CD4-positive, alpha-beta T cell (primary cell): Measurements from ENCODE around the gene WDR35. TPM values are rescaled to one million over a fixed set of nuclear protein-coding genes. Genes with fewer than 3 reads are reported as not detected.

Experiments used
- ATAC-seq: fragments of 200-7000 bp; cut with Tn5 transposase; one replicate; pipeline ENCODE4 v1.10.0; 2022; ENCODE audit warnings: mild to moderate bottlenecking; ENCODE audit not compliant: poor library complexity
- CTCF ChIA-PET: fragments of 350-600 bp; sonication (Branson Sonifier 250); formaldehyde crosslinking; loops from one replicate; lab custom pipeline; 2021; ENCODE audit warnings: antibody characterized with exemption, inconsistent platforms; lab: Charles Lee
- POLR2A ChIA-PET: fragments of 350-600 bp; sonication (Branson Sonifier 250); formaldehyde crosslinking; loops from one replicate; lab custom pipeline; 2021; ENCODE audit warnings: antibody characterized with exemption, inconsistent platforms; lab: Charles Lee
- DNase-seq, 14 experiments: peaks; one replicate each; pipeline ENCODE4 v3.0.0-alpha.2; 2013 to 2020; ENCODE audit warnings: mixed read lengths in 2 of 14
- H3K27ac ChIP-seq, 2 donors: one replicate each; pipeline versions ENCODE4 v1.5.1 to v1.7.0; 2013; ENCODE audit warnings: low read length in 2 of 2, low read depth in 1 of 2, mild to moderate bottlenecking in 1 of 2
- H3K27me3 ChIP-seq, 2 experiments: 1 replicate in 1 of 2; 2 replicates in 1 of 2; pipeline versions ENCODE4 v1.6.1 to v1.7.0; 2013; ENCODE audit warnings: low read length in 2 of 2, control low read depth in 1 of 2, mild to moderate bottlenecking in 1 of 2, moderate library complexity in 1 of 2; ENCODE audit not compliant: insufficient read depth in 2 of 2, control insufficient read depth in 1 of 2
- H3K36me3 ChIP-seq: one replicate; pipeline ENCODE4 v1.6.1; 2013; ENCODE audit warnings: low read length, control low read depth; ENCODE audit not compliant: insufficient read depth
- H3K4me1 ChIP-seq: one replicate; pipeline ENCODE4 v1.6.1; 2013; ENCODE audit warnings: low read length, control low read depth; ENCODE audit not compliant: insufficient read depth
- H3K4me3 ChIP-seq: one replicate; pipeline ENCODE4 v1.5.1; 2013; ENCODE audit warnings: mild to moderate bottlenecking, low read length, moderate library complexity
- H3K9me3 ChIP-seq, 2 experiments: 1 replicate in 1 of 2; 2 replicates in 1 of 2; pipeline versions ENCODE4 v1.6.1 to v1.7.0; 2013; ENCODE audit warnings: low read length in 2 of 2, mild to moderate bottlenecking in 2 of 2, control low read depth in 1 of 2, moderate library complexity in 1 of 2; ENCODE audit not compliant: control insufficient read depth in 1 of 2, insufficient read depth in 1 of 2
- H3K27ac Mint-ChIP-seq: one replicate; pipeline ENCODE4 v1.8.0; 2020; ENCODE audit warnings: mixed read lengths
- H3K27me3 Mint-ChIP-seq: one replicate; pipeline ENCODE4 v1.8.0; 2021; ENCODE audit warnings: mixed read lengths
- H3K36me3 Mint-ChIP-seq: one replicate; pipeline ENCODE4 v1.8.0; 2021; ENCODE audit warnings: low read depth, mixed read lengths
- H3K4me1 Mint-ChIP-seq: one replicate; pipeline ENCODE4 v1.8.0; 2021; ENCODE audit warnings: low read depth, mixed read lengths
- H3K4me3 Mint-ChIP-seq: one replicate; pipeline ENCODE4 v1.8.0; 2020; ENCODE audit warnings: mild to moderate bottlenecking, mixed read lengths
- H3K9me3 Mint-ChIP-seq: one replicate; pipeline ENCODE4 v1.8.0; 2020; ENCODE audit warnings: mixed read lengths
- intact Hi-C, 2 experiments: fragments of 100-400 bp; cut with DNase I in 1 of 2; cut with micrococcal nuclease in 1 of 2; formaldehyde crosslinking; loops; one replicate each; pipeline versions ENCODE4 v1.15.1 to v1.9.0; 2023 to 2025; cut with DNase I, micrococcal nuclease
- total RNA-seq, 174 experiments: library from RNA in 2 of 174; stranded (reverse) in 2 of 174; gene quantifications; one replicate each; pipeline ENCODE4 v1.2.3 and lab custom pipeline; 2021 to 2026
- TF ChIP-seq, protein P1 (sequence below): fragments of 200-600 bp; IDR thresholded peaks from one replicate; pipeline ENCODE4 v1.8.0; 2022; ENCODE audit warnings: antibody characterized with exemption, mild to moderate bottlenecking

The WDR35 gene
- total RNA-seq, 2 experiments from 2014 or later, result 2.8 to 3.2 TPM

DNA sequence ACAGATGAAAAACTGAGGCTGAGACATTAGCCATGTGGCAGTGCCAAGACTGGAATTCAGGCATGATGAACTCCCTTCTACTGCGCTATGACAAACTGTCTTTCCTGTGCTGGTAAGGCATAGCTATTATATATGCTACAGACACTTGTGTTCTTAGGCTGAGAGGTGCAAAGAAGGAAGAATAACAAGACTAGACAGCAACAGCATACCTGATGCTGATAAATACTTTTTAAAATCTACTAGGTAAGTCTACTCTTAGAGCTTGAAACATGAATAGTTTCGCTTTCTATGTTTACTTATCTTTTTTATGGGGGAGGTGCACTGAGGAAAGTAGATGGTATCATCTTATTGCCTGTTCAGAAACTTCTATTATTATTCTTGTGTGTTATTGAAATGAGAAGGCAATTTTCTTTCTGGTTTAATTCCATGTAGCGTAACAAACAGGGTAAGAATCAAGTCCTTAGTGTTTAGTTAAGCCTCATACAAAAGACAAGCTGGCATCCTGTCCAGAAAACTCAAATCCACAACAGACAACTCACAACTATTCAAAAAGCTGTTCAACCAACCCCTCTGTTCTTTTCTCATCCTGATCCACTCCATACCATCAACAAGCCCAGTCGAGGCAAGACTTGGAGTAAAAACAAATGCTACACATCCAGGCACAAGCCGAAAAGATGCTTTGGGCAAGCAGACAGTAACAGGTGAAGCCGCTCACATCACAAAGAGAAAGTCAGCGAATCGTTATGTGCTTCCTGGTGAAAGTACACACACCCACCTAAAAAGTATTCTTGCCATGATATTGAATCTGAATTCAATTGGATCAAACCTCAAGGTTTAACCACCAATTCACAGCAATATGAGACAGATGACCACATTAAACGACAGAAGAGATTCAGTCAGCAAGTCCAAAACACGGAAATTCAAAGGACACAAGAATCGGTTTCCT is 89.6 kb downstream of the WDR35 start:
- Mint-ChIP-seq H3K36me3 (peaks cover 34% of the 10 kb centered on the region), H3K27ac (peak overlapping the region; percentile 91), H3K27me3 (peaks cover 8% of the 10 kb centered on the region), H3K4me3 (peak overlapping the region; percentile 93), H3K9me3 (no peaks in the 10 kb centered on the region), H3K4me1 (peaks cover 50% of the 10 kb centered on the region)
- Histone ChIP-seq H3K4me3 (peak overlapping the region; percentile 72), H3K36me3 (no peaks in the 10 kb centered on the region), H3K27me3 (peaks cover 0 to 5% of the 10 kb centered on the region in 2 experiments), H3K9me3 (no peaks in the 10 kb centered on the region), H3K4me1 (peaks cover 18% of the 10 kb centered on the region), H3K27ac (peak overlapping the region; percentile 94 to 97)
- intact Hi-C loops, result loop anchor here (2.0 to 10.0 kb wide), 7 partner anchors 31 to 1338 kb away; partner anchors contain the start of genes HS1BP3 (in 1 of the 2), LAPTM4A (in 1 of the 2), PUM2 (in 1 of the 2) and RDH14 (in 1 of the 2)
- ATAC-seq (peak; percentile 27), DNase-seq (peak in 10 of 14 experiments; percentile 4 to 69 (median 22))
- TF ChIP-seq, protein P1, sequence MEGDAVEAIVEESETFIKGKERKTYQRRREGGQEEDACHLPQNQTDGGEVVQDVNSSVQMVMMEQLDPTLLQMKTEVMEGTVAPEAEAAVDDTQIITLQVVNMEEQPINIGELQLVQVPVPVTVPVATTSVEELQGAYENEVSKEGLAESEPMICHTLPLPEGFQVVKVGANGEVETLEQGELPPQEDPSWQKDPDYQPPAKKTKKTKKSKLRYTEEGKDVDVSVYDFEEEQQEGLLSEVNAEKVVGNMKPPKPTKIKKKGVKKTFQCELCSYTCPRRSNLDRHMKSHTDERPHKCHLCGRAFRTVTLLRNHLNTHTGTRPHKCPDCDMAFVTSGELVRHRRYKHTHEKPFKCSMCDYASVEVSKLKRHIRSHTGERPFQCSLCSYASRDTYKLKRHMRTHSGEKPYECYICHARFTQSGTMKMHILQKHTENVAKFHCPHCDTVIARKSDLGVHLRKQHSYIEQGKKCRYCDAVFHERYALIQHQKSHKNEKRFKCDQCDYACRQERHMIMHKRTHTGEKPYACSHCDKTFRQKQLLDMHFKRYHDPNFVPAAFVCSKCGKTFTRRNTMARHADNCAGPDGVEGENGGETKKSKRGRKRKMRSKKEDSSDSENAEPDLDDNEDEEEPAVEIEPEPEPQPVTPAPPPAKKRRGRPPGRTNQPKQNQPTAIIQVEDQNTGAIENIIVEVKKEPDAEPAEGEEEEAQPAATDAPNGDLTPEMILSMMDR, result no peak
- CTCF ChIA-PET, result interaction anchor here (0.6 to 0.9 kb wide), 2 partner anchors 538 to 751 kb away, joined by 3 read pairs; partner anchors contain the start of gene HS1BP3
- POLR2A ChIA-PET, result interaction anchor here (0.6 to 4.0 kb wide), 15 partner anchors 10 to 1341 kb away, joined by 3 to 37 read pairs (median 5); partner anchors contain the start of genes HS1BP3, LAPTM4A, RDH14 and WDR35

DNA sequence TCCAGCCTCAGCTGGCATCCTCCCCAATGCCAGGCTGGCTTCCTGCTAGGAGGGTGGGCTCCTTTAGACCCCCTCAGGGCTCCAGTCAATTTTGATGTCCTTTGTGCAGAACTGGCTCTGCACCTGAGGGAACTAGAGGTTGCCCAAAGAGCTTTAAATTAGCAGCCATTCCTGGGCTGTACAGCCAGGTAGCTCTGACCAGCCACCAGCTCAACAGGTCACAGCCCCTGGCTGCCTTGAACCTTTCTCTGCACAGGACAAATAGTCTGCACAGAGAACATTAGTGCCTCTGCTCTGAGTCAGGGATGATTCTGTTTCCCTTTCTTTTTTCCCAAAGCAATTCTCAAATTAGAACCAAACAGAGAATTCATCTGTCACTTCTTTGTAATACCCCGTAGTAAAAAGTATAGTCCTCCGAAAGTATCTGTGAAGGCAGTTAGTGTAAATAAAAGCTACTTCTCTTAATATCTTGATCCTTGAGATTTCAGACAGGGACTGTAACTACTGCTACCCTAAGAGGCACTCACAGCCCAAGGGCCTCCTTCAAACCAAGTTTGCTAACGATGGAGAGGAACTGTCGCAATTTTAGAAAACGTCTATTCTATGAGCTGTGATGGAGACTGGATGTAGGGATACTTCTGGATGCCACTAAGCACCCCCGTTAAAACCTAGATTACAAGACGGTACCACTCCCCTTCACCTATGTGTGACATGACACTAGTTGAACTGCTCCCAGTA is 91.1 kb downstream of the WDR35 start:
- no peaks in the 10 kb centered on the region for H3K9me3 Mint-ChIP-seq
- Histone ChIP-seq H3K4me3 (no peak overlapping the region), H3K27ac (peak overlapping the region in 1 of 2 donors; percentile 15), H3K27me3 (no peaks in the 10 kb centered on the region), H3K9me3 (no peaks in the 10 kb centered on the region), H3K4me1 (peaks cover 18% of the 10 kb centered on the region), H3K36me3 (no peaks in the 10 kb centered on the region)
- peaks cover 41% of the 10 kb centered on the region for H3K36me3 Mint-ChIP-seq
- H3K4me1 Mint-ChIP-seq, result peaks cover 62% of the 10 kb centered on the region
- intact Hi-C loops, result no loop called here
- TF ChIP-seq, protein P1, result no peak
- CTCF ChIA-PET, result no interaction called here
- DNase-seq (no peak), ATAC-seq (no peak)
- peak overlapping the region; percentile 75 for H3K27ac Mint-ChIP-seq
- POLR2A ChIA-PET, result interaction anchor here (0.9 to 4.0 kb wide), 3 partner anchors 30 to 1339 kb away, joined by 3 to 37 read pairs (median 27); partner anchors contain the start of gene RDH14
- H3K4me3 Mint-ChIP-seq, result peak overlapping the region; percentile 55
- no peaks in the 10 kb centered on the region for H3K27me3 Mint-ChIP-seq

DNA sequence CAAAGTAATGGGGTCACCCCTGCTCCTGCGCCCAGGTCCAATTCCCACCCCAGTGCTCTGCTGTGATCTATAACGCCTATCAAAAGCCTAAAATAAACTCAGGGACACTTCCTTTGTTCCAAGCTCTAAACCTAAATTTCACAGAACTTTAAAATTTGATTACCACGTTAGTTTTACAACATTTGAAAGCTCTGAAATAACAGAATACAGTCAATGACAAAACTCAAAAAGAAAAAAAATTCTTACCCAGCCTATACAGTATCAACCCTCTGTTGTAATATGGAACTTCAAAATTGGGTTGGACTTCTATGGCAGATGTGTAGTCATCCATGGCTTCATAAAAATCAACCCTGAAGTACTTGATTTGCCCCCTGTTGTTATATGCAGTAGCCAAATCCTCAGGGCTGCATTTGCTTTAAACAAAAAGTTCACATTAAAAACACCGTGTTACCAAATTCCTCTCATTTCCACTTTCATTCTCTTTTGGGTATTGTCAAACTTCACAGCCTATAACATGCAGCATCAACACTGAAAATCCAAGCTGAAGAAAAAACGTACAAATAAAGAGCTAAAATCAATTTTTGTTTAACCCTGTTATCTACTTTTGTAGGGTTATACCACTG is 92.2 kb downstream of the WDR35 start:
- Mint-ChIP-seq H3K4me1 (peaks cover 62% of the 10 kb centered on the region), H3K27me3 (no peaks in the 10 kb centered on the region), H3K9me3 (no peaks in the 10 kb centered on the region), H3K27ac (peak overlapping the region; percentile 75), H3K36me3 (peaks cover 41% of the 10 kb centered on the region), H3K4me3 (peak overlapping the region; percentile 31)
- POLR2A ChIA-PET, result interaction anchor here (0.9 to 4.0 kb wide), 3 partner anchors 29 to 1338 kb away, joined by 3 to 37 read pairs (median 4); partner anchors contain the start of gene RDH14
- no peak for ATAC-seq
- Histone ChIP-seq H3K4me3 (no peak overlapping the region), H3K9me3 (no peaks in the 10 kb centered on the region), H3K4me1 (peaks cover 18% of the 10 kb centered on the region), H3K36me3 (no peaks in the 10 kb centered on the region), H3K27ac (no peak overlapping the region), H3K27me3 (no peaks in the 10 kb centered on the region)
- intact Hi-C loops, result no loop called here
- CTCF ChIA-PET, result no interaction called here
- DNase-seq, result no peak
- TF ChIP-seq, protein P1, result no peak
